ENCODE measurements around the gene ATL2.

ATL2 gene

DNA sequence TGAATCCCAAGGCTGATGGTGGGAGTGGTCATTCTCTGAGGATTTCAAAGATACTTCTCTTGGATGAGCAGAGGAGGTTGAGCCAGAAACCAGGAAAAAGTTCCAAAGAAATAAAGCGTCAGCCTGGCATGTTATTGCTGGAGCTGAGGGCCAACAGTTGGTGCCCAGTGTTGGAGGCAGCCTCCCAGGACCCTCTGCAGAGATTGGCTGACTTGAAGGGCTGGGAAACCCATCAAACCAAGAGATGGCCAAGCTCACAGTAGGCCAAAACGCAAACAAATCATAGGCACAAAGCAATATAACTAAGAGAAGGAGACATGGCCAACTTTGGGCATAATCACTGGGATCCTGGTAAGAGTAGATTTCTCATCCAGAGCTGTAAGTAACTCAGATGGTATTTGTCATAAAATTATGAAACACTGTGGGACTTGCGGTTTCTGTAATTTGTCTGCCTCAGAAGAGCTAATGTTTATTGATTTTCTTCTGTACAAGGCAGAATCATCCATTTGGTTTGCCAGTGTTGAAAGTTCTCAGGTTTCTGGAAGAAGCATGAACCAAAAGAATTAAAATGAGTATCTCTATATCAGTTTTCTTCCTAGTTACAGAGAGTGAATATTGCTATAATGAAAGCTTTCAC lies 108.3 kb downstream of the ATL2 start:
- no peak for DNase-seq (ENCODE audit: low spot score)
- TF ChIP-seq CTCF (IDR thresholded peaks at IDR 0.05; ENCODE audit: extremely low read depth, missing control alignments), result no peak

GRCh38 chr2:38268001-38268400 lies 109.1 kb downstream of the ATL2 start:
- TF ChIP-seq CTCF (IDR thresholded peaks at IDR 0.05; ENCODE audit: extremely low read depth, missing control alignments), result no peak
- no peak for DNase-seq (ENCODE audit: low spot score)

GRCh38 chr2:38267270-38267925 lies 109.7 kb downstream of the ATL2 start:
- no peak for TF ChIP-seq CTCF (IDR thresholded peaks at IDR 0.05; ENCODE audit: extremely low read depth, missing control alignments)
- no peak for DNase-seq (ENCODE audit: low spot score)

DNA sequence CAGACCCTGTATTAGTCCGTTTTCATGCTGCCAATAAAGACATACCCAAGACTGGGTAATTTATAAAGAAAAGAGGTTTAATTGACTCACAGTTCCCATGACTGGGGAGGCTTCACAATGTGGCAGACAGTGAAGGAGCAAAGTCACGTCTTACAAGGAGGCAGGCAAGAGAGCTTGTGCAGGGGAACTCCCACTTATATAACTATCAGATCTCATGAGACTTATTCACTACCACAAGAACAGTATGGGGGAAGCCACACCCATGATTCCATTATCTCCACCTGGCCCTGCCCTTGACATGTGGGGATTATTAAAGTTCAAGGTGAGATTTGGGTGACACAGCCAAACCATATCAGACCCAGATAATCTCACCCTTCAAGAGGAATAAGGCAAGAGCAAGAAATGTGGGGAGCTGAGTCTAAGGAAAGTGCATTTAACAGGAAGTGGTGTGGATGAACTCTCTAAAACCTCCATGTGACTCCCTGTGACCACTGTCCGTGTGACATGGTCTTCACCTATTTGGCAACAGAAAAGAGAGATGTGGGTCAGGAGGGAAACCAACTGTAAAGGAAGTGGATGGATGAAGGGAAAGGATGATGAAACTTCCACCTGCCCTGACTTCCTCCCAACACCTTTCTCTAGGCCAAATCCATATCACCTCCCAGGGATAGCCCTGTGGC lies 110.6 kb downstream of the ATL2 start:
- TF ChIP-seq CTCF (IDR thresholded peaks at IDR 0.05; ENCODE audit: extremely low read depth, missing control alignments), result no peak
- no peak for DNase-seq (ENCODE audit: low spot score)

- no peak for DNase-seq (ENCODE audit: low spot score)
- no peak for TF ChIP-seq CTCF (IDR thresholded peaks at IDR 0.05; ENCODE audit: extremely low read depth, missing control alignments)
Observed at GRCh38 chr2:38265461-38265860, 111.6 kb downstream of the ATL2 start.

GRCh38 chr2:38264396-38265221 lies 112.5 kb downstream of the ATL2 start:
- no peak for TF ChIP-seq CTCF (IDR thresholded peaks at IDR 0.05; ENCODE audit: extremely low read depth, missing control alignments)
- no peak for DNase-seq (ENCODE audit: low spot score)

Data from GM20000 (cell line).